GM10847 (cell line): ENCODE results near the gene CPPED1.

ENCODE experiments used
- POLR2A ChIP-seq: IDR thresholded peaks from 2 replicates; pipeline ENCODE4 v1.6.1; 2011; ENCODE audit not compliant: insufficient read length; ENCODE audit errors: extremely low read depth

Gene CPPED1

DNA sequence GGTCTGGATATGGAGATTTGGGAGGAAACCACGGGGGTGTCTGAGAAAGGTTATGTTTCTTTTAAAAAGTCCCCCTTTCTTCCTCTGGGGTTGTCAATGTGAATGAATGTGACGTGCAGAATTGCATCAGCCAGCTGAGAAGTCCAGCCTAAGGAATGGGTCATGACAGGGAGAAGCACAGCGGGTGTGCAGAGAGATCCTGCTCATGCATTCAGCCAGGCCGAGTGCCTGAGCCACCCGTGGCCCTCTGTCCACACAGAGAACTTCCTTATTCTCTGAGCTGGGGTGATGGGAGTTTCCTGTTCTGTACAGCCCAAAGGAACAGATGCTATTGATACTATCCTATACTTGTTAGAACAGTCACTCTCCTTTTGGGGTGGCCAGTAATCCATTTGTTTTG lies 117.9 kb downstream of the CPPED1 start:
- TF ChIP-seq POLR2A, result no peak

- TF ChIP-seq POLR2A, result no peak
Measured at GRCh38 chr16:12682432-12683165, 121.1 kb downstream of the CPPED1 start.

DNA sequence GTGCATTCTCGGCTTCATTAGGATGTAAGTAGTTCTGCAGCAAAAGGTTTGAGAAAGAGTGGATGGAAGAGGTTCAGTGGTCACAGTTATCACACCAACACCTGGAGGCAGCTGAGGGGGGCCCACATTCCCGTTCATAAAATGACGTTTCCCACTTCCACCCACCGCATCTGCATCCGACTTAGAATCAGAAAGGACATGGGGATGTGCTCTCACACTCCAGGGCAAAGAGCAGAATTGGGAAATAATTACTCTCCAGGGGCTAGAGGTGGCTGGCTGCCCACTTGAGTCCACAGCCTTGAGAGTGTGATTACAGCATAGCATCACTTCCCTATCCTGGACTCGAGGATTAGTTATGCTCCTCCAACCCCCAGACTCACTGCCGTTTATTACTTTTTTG lies 122.0 kb downstream of the CPPED1 start:
- TF ChIP-seq POLR2A, result no peak

DNA sequence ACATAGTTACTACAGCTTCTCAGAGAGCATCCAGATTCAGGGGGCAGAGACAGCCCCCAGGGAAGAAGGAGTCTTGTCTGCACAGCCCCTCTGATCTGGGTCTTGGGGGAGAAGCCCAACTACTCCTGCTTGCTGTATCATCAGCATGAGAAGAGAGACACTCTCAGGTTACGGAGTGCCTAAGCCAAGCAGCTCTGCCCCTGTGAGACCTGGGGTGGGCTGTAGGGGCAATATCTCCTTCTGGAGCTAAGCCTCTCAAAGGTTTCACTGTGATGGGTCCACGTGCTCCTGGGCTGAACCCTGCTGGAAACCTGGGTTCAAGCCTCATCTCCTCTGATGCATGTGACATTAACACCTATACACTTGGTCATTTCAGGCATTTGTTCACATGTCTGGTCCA lies 123.2 kb downstream of the CPPED1 start:
- TF ChIP-seq POLR2A, result no peak

DNA sequence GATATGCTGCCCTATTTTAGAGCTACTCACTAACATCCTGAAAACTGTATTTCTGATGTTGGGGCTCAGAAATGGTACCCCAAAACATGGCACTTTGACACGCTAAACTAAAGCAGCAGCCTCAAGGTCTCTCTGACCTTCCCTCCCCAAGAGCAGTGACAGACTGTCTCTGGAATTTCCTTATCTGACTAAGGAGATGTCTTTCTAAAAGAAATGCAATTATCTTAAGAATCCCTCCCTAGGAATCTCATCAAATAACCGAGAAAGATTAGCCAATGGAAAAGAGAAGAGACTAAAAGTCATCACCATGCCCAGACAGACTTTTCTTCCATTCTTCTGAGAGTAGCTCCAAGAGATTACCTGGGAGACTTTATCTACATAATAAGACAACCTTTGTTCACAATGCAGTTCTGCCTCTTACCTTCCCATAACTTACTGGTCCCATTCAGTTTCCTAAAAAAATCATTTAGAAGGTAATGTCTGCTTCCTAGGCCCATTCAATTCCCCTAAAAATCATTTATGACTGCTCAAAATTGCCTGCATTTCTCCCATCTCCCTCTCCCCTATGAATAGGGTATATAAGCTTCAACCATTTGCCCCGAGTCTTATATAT lies 123.9 kb downstream of the CPPED1 start:
- no peak for TF ChIP-seq POLR2A

GRCh38 chr16:12678983-12679382 lies 124.7 kb downstream of the CPPED1 start:
- no peak for TF ChIP-seq POLR2A

DNA sequence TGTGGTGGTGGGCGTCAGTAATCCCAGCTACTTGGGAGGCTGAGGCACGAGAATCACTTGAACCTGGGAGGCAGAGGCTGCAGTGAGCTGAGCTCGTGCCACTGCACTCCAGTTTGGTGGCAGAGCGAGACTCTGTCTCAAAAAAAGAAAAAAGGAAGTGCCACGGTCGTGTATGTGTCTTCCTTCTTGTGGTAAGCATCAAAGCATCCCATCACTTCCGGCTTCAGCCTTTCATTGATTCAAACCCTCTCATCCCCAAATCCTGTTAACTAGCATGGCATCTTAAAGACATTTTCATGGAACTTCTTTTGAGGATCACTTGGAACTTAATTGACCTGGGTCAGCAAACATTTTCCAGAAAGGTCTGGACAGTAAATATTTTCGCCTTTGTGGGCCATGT lies 126.2 kb downstream of the CPPED1 start:
- TF ChIP-seq POLR2A, result no peak

- no peak for TF ChIP-seq POLR2A
Measured at GRCh38 chr16:12675852-12676251, 127.8 kb downstream of the CPPED1 start.

DNA sequence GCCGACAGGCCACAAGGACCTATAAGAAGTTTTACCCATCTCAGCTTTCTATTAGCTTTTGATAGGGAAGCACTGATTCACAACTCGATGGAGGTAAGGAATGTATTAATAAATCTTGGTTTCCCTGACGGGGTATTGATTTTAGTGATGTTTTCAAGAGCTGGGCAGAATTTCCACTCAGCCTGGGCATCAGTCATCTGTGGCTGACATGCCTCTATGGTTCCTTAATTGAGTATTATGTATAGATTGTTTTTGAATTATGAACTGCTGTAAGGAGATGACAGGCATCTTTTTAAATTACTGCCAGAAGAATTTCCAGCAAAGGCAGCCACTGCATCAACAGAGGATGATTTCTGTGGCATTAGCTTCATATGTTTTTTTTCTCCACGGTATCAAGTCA lies 128.6 kb downstream of the CPPED1 start:
- no peak for TF ChIP-seq POLR2A

DNA sequence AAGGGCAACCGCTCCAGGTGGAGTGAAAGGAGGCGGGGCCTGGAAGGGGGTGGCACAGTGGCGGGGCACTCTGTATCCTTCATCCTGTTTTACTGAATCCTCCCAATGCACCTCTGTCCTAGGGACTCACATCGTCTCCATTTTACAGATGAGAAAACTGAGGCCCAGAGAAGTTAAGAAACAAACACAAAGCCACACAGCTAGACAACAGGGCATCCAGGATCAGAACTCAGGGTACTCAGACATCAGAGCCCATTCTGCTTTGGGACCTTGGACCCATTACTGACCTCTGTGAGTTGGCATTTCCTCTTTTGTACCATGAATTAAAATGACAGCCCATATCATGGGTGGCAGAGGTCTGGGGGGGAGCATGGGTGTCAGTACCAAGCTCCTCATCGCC lies 129.2 kb downstream of the CPPED1 start:
- TF ChIP-seq POLR2A, result no peak

DNA sequence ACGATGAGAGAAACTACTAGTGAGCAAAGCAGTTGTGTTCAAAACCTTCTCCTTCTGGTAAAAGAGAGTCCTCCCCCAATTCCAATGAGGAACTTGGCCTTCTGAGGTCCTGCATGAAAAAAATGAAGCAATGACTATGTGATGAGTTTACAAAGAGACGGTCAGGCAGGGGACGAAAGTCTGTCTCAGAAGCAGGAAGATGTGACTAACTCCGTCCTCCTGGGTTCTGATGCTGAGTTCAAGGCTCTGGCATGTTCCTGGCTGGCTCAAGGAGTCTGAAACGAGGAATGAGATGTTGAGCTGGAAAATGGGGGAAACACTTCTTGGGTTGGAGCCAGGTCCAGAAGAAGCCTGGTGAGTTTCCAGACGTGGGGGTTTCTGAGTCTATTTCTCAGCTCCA lies 129.6 kb downstream of the CPPED1 start:
- no peak for TF ChIP-seq POLR2A

- no peak for TF ChIP-seq POLR2A
Measured at GRCh38 chr16:12673466-12673865, 130.2 kb downstream of the CPPED1 start.

DNA sequence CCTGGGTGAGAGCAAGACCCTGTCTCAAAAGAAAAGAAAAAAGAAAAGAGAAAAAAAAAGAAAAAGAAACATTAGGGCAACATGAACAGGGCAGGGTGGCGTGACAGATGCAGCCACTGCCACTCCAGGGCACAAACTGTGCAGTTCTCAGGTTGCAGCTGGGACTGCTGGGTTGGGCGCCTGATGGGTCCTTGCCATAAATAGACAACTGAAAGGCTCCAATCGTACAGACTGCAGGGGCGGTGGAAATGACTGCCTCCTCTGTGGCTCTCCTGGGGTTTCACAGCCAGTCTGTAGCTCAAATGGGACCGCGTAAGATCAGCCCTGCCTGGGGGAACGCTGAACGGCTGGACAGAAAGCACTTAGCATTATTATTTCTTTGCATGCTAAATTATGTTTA lies 130.7 kb downstream of the CPPED1 start:
- TF ChIP-seq POLR2A, result no peak

DNA sequence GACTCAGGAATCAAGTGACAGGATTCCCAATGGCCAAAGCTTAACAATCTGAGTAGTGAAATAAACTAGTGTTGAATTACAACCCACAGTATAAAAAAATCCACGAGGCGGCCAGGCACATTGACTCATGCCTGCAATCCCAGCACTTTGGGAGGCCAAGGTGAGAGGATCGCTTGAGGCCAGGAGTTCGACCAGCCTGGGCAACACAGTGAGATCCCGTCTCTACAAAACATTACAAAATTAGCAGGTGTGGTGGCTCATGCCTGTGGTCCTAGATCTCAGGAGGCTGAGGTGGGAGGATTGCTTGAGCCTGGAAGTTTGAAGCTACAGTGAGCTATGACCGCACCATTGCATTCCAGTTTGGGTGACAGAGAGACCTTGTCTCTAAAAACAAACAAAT lies 133.8 kb downstream of the CPPED1 start:
- no peak for TF ChIP-seq POLR2A

DNA sequence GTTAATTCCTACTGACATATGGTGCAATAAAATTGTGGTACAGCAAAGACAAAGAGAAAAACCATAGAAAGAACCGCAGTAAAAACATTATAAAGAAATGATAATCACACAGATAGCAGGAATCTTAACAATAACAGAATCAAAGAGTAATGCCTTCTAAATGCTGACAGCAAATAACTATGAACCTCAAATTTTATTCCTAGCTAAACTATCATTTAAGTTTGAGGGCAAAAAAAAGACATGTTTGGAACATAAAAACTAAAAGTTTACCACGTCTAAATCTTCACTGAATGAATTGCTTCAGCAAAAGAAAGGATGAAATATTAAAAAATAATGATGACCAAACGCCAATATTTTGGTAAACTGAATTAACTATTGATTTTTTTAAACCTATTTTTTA lies 135.8 kb downstream of the CPPED1 start:
- TF ChIP-seq POLR2A, result no peak

GRCh38 chr16:12664164-12664733 lies 139.4 kb downstream of the CPPED1 start:
- TF ChIP-seq POLR2A, result no peak

DNA sequence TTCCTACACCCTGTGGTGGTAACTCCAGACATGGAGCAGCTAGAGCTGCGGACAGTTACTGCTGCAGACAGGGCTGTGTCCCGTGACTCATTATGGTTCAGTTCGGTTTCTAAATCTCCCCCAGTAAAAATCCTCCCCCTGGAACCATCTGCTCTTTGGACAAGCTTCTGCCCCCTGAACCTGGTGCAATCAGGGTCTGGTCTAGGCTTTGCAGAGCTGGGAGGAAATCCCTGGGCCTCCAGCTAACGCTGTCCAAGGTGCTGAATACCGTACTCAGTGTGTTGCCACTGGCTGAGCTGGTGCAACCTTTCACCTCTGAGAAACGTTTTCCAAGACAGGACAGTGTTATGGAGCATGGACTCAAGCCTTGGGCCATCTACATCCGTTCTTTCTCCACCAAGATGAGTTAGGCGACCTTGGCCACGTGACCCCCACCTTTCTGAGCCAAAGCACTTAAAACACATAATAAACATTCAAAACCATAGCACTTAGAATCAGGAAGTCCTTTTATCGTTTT lies 142.0 kb downstream of the CPPED1 start:
- no peak for TF ChIP-seq POLR2A

DNA sequence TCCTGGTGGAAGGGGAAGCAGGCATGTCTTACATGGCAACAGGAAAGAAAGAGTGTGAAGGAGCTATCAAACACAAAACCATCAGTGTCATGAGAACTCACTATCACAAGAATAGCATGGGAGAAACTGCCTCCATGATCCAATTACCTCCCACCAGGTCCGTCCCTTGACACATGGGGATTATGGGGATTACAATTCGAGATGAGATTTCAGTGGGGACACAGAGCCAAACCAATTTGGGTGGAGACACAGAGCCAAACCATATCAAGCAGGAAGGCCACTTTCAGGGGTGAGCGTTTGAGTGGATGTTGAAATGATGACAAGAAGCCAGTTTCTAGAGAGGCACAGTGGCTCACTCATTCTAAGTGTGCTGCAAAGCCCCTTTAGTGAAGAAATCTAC lies 143.8 kb downstream of the CPPED1 start:
- TF ChIP-seq POLR2A, result no peak
